ENCODE results near the gene TNFAIP8L1.

TNFAIP8L1 gene

GRCh38 chr19:4657835-4658234, 18.5 kb downstream of the TNFAIP8L1 start:
- Histone ChIP-seq H3K4me3 (ENCODE audit: low read depth, low read length, poor library complexity, severe bottlenecking) (no peak overlapping the region), H3K4me2 (ENCODE audit: low read length) (no peak overlapping the region), H3K9me2 (ENCODE audit: low read depth, low read length) (no peaks in the 10 kb centered on the region), H3K9ac (ENCODE audit: low read length) (no peak overlapping the region), H3F3A (ENCODE audit: insufficient read depth, low read length) (no peaks in the 10 kb centered on the region), H3K27ac (ENCODE audit: low read depth, low read length, poor library complexity, severe bottlenecking) (no peak overlapping the region), H3K79me2 (ENCODE audit: insufficient read depth, low read length) (no peaks in the 10 kb centered on the region), H2AFZ (ENCODE audit: low read length) (no peak overlapping the region), H3K36me3 (ENCODE audit: insufficient read depth, low read length) (peaks cover 36% of the 10 kb centered on the region), H3K9me3 (ENCODE audit: low read length) (no peaks in the 10 kb centered on the region), H4K20me1 (ENCODE audit: insufficient read depth, low read length) (no peaks in the 10 kb centered on the region), H3K27me3 (ENCODE audit: insufficient read depth, low read length) (no peaks in the 10 kb centered on the region), H3K4me1 (ENCODE audit: insufficient read depth, low read length, severe bottlenecking) (peaks cover 15% of the 10 kb centered on the region)
- TF ChIP-seq EZH2 (IDR thresholded peaks at IDR 0.05; ENCODE audit: borderline replicate concordance, low read length) = no peak
- TF ChIP-seq, protein P1, sequence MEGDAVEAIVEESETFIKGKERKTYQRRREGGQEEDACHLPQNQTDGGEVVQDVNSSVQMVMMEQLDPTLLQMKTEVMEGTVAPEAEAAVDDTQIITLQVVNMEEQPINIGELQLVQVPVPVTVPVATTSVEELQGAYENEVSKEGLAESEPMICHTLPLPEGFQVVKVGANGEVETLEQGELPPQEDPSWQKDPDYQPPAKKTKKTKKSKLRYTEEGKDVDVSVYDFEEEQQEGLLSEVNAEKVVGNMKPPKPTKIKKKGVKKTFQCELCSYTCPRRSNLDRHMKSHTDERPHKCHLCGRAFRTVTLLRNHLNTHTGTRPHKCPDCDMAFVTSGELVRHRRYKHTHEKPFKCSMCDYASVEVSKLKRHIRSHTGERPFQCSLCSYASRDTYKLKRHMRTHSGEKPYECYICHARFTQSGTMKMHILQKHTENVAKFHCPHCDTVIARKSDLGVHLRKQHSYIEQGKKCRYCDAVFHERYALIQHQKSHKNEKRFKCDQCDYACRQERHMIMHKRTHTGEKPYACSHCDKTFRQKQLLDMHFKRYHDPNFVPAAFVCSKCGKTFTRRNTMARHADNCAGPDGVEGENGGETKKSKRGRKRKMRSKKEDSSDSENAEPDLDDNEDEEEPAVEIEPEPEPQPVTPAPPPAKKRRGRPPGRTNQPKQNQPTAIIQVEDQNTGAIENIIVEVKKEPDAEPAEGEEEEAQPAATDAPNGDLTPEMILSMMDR (IDR thresholded peaks at IDR 0.05; ENCODE audit: low read length) = no peak

DNA sequence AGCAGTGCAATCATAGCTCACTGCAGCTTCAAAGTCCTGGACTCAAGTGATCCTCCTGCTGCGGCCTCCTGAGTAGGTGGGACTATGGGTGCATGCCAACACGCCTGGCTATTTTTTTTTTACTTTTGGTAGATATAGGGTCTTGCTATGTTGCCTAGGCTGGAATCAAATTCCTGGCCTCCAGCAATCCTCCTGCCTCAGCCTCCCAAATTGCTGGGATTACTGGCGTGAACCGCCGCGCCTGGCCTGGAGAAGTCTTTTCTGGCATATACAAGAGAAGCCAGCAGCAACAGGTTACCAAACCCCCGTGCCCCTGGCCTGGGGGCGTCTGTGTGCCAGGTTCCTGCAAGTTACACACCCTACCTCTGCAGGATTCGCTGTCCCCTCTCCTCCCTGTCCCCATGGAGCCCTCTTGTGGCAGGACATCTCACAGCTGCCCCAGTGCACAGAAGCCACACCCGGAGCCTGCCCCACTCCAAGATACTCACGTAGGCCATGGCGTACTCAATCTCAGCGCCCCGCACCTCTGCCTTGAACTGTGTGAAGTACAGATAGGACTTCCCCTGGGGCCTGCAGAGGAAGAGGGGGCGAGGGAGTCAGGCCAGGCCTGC, 21.0 kb downstream of the TNFAIP8L1 start:
- peaks cover 50% of the 10 kb centered on the region for H3K36me3 ChIP-seq (ENCODE audit: insufficient read depth, low read length)
- H3K9ac ChIP-seq (ENCODE audit: low read length) = no peak overlapping the region

DNA sequence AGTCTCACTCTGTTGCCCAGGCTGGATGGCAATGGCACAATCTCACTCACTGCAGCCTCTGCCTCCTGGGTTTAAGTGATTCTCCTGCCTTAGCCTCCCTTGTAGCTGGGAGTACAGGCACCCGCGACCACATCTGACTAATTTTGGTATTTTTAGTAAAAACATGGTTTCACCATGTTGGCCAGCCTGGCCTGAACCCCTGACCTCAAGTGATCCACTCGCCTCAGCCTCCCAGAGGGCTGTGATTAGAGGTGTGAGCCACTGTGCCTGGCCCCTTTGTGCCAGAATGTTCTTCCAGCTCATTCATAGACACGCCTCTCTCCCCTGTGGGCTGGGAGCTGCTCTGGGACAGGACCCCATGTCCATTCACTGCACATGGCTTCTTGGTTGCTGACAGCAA, 21.7 kb downstream of the TNFAIP8L1 start:
- Histone ChIP-seq H3K27me3 (ENCODE audit: insufficient read depth, low read length) (no peaks in the 10 kb centered on the region), H2AFZ (ENCODE audit: low read length) (no peak overlapping the region), H3K36me3 (ENCODE audit: insufficient read depth, low read length) (peaks cover 52% of the 10 kb centered on the region), H3K4me3 (ENCODE audit: low read depth, low read length, poor library complexity, severe bottlenecking) (no peak overlapping the region), H3K4me2 (ENCODE audit: low read length) (no peak overlapping the region), H3F3A (ENCODE audit: insufficient read depth, low read length) (no peaks in the 10 kb centered on the region), H3K27ac (ENCODE audit: low read depth, low read length, poor library complexity, severe bottlenecking) (no peak overlapping the region), H3K9me3 (ENCODE audit: low read length) (no peaks in the 10 kb centered on the region), H4K20me1 (ENCODE audit: insufficient read depth, low read length) (no peaks in the 10 kb centered on the region), H3K4me1 (ENCODE audit: insufficient read depth, low read length, severe bottlenecking) (no peaks in the 10 kb centered on the region), H3K9ac (ENCODE audit: low read length) (no peak overlapping the region), H3K9me2 (ENCODE audit: low read depth, low read length) (no peaks in the 10 kb centered on the region), H3K79me2 (ENCODE audit: insufficient read depth, low read length) (no peaks in the 10 kb centered on the region)
- TF ChIP-seq, protein P1 (IDR thresholded peaks at IDR 0.05; ENCODE audit: low read length) = no peak
- no peak for TF ChIP-seq EZH2 (IDR thresholded peaks at IDR 0.05; ENCODE audit: borderline replicate concordance, low read length)

More for the DNA sequence above, 21.0 kb downstream of the TNFAIP8L1 start:
- Histone ChIP-seq H3K79me2 (ENCODE audit: insufficient read depth, low read length) (no peaks in the 10 kb centered on the region), H3K9me2 (ENCODE audit: low read depth, low read length) (no peaks in the 10 kb centered on the region), H3K4me1 (ENCODE audit: insufficient read depth, low read length, severe bottlenecking) (no peaks in the 10 kb centered on the region), H3K27me3 (ENCODE audit: insufficient read depth, low read length) (no peaks in the 10 kb centered on the region), H3K9me3 (ENCODE audit: low read length) (no peaks in the 10 kb centered on the region), H4K20me1 (ENCODE audit: insufficient read depth, low read length) (no peaks in the 10 kb centered on the region), H3K4me2 (ENCODE audit: low read length) (no peak overlapping the region), H3K27ac (ENCODE audit: low read depth, low read length, poor library complexity, severe bottlenecking) (no peak overlapping the region), H3K4me3 (ENCODE audit: low read depth, low read length, poor library complexity, severe bottlenecking) (no peak overlapping the region), H2AFZ (ENCODE audit: low read length) (no peak overlapping the region), H3F3A (ENCODE audit: insufficient read depth, low read length) (no peaks in the 10 kb centered on the region)
- no peak for TF ChIP-seq EZH2 (IDR thresholded peaks at IDR 0.05; ENCODE audit: borderline replicate concordance, low read length)
- TF ChIP-seq, protein P1 (IDR thresholded peaks at IDR 0.05; ENCODE audit: low read length) = peak; percentile 37; the same call in 1 of the 2 replicates

All from OCI-LY1 (cell line).